ENCODE results near the gene CLHC1.

Gene CLHC1

DNA sequence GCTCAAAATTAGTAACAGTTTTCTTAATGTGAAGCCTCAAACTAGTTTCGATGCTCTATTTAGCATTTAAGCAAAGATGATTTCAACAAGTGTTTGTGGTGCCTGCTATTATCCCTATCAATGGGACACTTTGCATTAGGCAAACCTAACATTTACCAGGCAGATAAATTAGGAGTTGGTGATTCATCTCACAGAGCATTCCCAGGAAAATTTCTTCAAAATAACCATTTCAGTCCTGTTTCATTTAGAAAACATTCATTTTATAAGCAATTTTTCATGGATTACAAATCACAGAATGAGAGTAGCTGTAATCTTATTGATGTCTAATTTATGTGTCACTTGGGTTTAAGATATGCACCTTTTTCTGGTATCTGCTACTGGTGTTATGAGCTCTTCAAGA, 62.7 kb downstream of the CLHC1 start:
- Histone ChIP-seq H3K36me3 (ENCODE audit: insufficient read depth, low read length) (no peaks in the 10 kb centered on the region), H3K4me1 (ENCODE audit: control insufficient read depth, insufficient read depth, low read length, unreplicated experiment) (peaks cover 25% of the 10 kb centered on the region), H3K27ac (ENCODE audit: low read depth, low read length) (no peak overlapping the region), H3K4me3 (ENCODE audit: low read depth, low read length) (no peak overlapping the region), H3K79me2 (ENCODE audit: control insufficient read depth, insufficient read depth, low read length, unreplicated experiment) (no peaks in the 10 kb centered on the region), H3K27me3 (ENCODE audit: insufficient read depth, low read length) (no peaks in the 10 kb centered on the region), H2AFZ (ENCODE audit: low read length, unreplicated experiment) (no peak overlapping the region)

DNA sequence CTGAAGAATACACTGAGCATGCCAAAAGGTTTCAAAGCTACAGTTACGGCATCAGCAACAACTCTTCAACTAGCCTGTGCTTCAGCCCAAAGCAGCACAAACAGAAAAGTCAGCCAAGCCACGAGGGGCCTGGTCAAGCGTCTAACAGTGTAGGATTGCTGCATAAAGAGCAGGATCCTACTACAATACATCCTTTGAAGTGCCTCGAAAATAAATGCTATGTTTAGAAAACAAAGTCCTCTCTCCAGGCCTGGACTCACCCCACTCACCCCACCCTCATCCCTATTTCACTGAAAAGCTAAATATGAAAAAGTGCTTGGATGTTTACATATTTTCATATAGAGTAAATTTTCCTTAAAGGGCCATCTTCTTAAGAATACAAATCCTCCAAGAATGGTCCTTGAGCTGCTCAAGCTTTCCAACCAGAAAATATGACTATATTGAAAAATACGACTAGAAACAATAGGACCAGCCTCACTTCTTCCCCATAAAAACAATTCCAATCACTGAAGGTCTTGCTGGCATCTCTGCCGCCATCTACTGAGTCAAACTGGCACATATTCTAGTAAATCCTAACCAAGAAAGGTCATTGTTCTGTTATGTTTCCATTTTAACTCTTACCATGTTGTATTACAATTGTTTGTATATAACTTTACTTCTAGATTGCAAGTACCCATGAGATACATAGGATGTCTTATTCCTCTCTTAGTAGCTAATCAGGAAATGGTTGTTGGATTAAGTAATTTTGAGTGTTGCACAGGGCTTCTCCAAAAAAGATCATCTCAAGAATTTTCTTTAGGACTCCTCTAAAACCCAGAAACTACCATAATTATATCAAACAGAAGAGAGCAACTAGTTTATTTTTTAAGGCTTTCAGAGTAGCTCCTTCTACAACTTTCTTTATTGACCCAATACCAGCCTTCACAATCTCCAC, 63.6 kb downstream of the CLHC1 start:
- Histone ChIP-seq H3K79me2 (ENCODE audit: control insufficient read depth, insufficient read depth, low read length, unreplicated experiment) (no peaks in the 10 kb centered on the region), H3K4me1 (ENCODE audit: control insufficient read depth, insufficient read depth, low read length, unreplicated experiment) (peaks cover 31% of the 10 kb centered on the region), H2AFZ (ENCODE audit: low read length, unreplicated experiment) (peak overlapping the region; percentile 46), H3K27me3 (ENCODE audit: insufficient read depth, low read length) (no peaks in the 10 kb centered on the region), H3K36me3 (ENCODE audit: insufficient read depth, low read length) (no peaks in the 10 kb centered on the region), H3K27ac (ENCODE audit: low read depth, low read length) (no peak overlapping the region; the same call in 1 of the 2 replicates), H3K4me3 (ENCODE audit: low read depth, low read length) (no peak overlapping the region)

DNA sequence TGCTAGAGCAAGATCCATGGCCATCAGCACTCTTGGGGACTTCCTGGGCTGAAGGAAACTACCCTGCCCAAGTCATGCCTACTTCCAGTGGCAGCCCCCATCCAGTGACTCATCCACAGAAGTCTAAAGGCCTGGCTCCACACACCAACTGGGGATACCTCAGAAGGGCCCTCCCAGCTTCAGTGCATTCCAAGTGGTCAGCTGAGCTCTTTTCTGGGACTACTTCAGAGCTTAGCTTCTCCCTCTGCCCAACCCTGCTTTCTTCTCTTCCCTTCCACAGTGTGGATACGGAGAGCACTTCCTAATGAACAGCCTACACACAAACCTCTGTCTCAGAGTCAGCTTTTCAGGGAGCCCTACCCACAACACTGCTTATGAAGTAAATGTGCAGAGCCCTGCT, 66.5 kb downstream of the CLHC1 start:
- H3K4me3 ChIP-seq (ENCODE audit: low read depth, low read length) = no peak overlapping the region
- H3K27ac ChIP-seq (ENCODE audit: low read depth, low read length) = no peak overlapping the region
- H3K79me2 ChIP-seq (ENCODE audit: control insufficient read depth, insufficient read depth, low read length, unreplicated experiment) = no peaks in the 10 kb centered on the region
- no peaks in the 10 kb centered on the region for H3K27me3 ChIP-seq (ENCODE audit: insufficient read depth, low read length)
- H3K4me1 ChIP-seq (ENCODE audit: control insufficient read depth, insufficient read depth, low read length, unreplicated experiment) = peaks cover 45% of the 10 kb centered on the region
- no peak overlapping the region for H2AFZ ChIP-seq (ENCODE audit: low read length, unreplicated experiment)
- no peaks in the 10 kb centered on the region for H3K36me3 ChIP-seq (ENCODE audit: insufficient read depth, low read length)

DNA sequence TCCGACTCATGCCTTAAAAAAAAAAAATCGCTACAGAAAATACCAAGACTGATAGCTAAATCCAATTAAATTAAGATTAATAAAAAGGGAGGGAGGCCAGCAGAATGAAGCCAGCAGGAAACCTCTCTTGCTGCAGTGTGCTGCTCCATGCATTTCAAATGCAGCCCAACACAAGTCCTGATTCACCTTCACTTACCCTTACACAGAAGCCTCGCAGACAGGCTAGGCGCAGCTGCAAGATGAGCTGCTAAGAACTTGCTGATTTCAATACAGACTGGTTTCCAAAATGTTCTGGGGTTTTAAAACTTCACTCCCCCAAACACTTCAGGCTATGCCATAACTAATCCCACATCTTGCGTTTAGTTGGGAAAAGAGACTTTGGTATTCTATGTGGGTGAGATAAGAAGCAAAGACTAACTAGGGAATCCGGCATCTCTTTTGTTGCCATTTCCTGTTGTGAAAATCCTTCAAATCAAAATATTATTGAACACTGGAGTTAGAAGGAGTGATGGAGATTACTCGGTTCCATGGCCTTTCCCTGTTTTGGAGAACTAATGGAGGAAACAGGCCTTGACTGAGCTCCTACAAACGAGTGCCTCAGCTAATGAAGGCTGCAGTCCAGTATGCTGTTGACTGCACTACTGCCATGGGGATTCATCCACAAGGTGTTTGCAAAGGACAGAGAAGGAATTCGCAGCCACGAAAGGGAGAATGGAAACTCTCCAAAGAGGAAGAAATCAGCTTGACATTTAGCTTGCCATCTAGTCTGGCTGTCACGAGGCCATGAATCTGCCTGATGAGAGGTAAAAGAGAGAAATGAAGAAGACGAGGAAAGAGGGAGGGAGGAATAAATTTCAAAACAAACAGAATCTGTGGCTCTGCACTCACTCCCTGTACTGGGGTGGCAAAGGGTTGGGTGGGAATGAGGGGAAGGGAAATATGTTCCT, 67.3 kb downstream of the CLHC1 start:
- Histone ChIP-seq H2AFZ (ENCODE audit: low read length, unreplicated experiment) (no peak overlapping the region), H3K79me2 (ENCODE audit: control insufficient read depth, insufficient read depth, low read length, unreplicated experiment) (no peaks in the 10 kb centered on the region), H3K4me1 (ENCODE audit: control insufficient read depth, insufficient read depth, low read length, unreplicated experiment) (peaks cover 45% of the 10 kb centered on the region), H3K4me3 (ENCODE audit: low read depth, low read length) (no peak overlapping the region), H3K27ac (ENCODE audit: low read depth, low read length) (no peak overlapping the region), H3K27me3 (ENCODE audit: insufficient read depth, low read length) (no peaks in the 10 kb centered on the region), H3K36me3 (ENCODE audit: insufficient read depth, low read length) (no peaks in the 10 kb centered on the region)

DNA sequence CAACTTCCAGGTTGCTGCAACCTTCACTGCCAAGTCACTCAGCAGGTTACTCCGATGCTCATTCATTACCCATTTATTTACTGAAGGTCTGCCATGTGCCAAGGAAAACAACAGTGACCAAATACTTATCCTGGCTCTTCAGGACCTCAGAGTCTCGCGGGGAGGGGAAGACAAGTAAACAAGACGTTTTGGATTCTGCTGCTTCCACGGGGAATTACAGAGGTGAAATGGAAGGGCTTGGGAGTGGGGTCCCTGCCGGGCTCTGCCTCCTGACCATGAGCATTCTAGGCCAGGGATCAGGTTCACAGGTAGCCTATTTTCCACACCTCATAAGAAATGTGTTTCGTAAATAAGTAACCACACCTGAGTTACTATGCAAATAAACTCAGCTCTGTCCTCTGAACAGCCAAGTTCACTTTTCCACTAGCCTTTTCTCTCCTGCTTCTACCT, 68.1 kb downstream of the CLHC1 start:
- Histone ChIP-seq H3K27ac (ENCODE audit: low read depth, low read length) (no peak overlapping the region), H3K27me3 (ENCODE audit: insufficient read depth, low read length) (no peaks in the 10 kb centered on the region), H2AFZ (ENCODE audit: low read length, unreplicated experiment) (peak overlapping the region; percentile 82)

DNA sequence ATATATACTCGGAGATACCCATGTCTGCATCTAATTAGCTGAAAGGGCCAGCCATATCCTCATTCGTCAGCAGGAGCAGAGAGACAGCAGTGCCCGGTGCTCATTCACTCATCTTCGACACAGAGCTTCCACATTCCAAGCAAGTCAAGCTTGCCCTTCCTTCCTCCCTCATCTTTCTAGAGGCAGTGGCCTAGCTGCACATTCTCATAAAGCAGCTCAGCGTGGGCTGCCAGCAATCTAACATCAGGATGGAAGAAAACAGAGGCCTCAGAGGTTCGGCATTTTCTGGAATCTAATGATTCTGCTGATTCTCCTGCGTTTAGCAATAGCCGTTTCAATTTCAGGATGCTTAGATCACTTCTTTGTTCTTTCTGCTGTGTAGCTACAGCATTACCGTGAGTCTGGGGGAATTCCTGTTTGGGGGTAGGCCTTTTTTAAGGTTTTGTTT, 68.8 kb downstream of the CLHC1 start:
- Histone ChIP-seq H2AFZ (ENCODE audit: low read length, unreplicated experiment) (peak overlapping the region; percentile 82), H3K27ac (ENCODE audit: low read depth, low read length) (peak overlapping the region; percentile 29)

More for the DNA sequence above, 68.1 kb downstream of the CLHC1 start:
- H3K4me3 ChIP-seq (ENCODE audit: low read depth, low read length) = no peak overlapping the region
- H3K36me3 ChIP-seq (ENCODE audit: insufficient read depth, low read length) = no peaks in the 10 kb centered on the region
- H3K79me2 ChIP-seq (ENCODE audit: control insufficient read depth, insufficient read depth, low read length, unreplicated experiment) = no peaks in the 10 kb centered on the region
- H3K4me1 ChIP-seq (ENCODE audit: control insufficient read depth, insufficient read depth, low read length, unreplicated experiment) = peaks cover 48% of the 10 kb centered on the region

DNA sequence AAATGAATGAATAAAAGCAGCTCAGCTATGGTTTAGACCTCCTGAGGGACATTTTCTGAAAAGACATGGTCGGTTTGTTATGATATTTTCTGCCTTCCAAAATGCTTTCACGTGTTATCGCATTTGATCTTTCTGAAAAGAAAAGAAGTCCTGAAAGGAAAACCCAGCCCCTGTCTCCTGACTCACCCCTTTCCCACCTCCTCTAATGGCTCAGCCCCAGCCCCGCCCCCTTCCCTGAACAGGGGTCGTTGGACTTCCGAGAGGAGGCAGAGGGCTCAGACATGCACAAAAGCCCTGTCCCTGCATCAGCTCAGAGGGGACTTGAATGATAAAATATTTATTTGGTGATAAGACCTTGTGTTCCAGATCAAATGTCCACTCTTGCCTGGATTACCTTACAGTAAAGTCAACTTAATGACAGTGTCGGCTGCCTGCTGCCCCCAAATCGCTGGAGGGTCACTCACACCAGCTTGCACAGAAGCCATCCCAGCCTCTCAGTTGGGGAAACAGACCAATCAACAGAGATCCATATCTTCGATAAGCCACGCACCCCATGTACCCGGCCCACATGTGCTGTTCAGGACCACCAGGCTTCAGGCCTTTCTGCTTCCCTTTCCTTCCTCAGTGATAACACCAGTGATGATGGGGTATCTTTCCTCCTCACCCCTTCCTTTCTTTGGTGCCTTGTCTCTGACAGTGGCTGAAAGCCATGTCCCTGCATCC, 69.6 kb downstream of the CLHC1 start:
- H3K36me3 ChIP-seq (ENCODE audit: insufficient read depth, low read length) = no peaks in the 10 kb centered on the region
- H3K27me3 ChIP-seq (ENCODE audit: insufficient read depth, low read length) = no peaks in the 10 kb centered on the region
- H3K4me3 ChIP-seq (ENCODE audit: low read depth, low read length) = no peak overlapping the region
- H3K4me1 ChIP-seq (ENCODE audit: control insufficient read depth, insufficient read depth, low read length, unreplicated experiment) = peaks cover 47% of the 10 kb centered on the region
- H3K27ac ChIP-seq (ENCODE audit: low read depth, low read length) = no peak overlapping the region
- no peaks in the 10 kb centered on the region for H3K79me2 ChIP-seq (ENCODE audit: control insufficient read depth, insufficient read depth, low read length, unreplicated experiment)
- peak overlapping the region; percentile 82 for H2AFZ ChIP-seq (ENCODE audit: low read length, unreplicated experiment)

More for the DNA sequence above, 68.8 kb downstream of the CLHC1 start:
- Histone ChIP-seq H3K4me3 (ENCODE audit: low read depth, low read length) (no peak overlapping the region), H3K27me3 (ENCODE audit: insufficient read depth, low read length) (no peaks in the 10 kb centered on the region), H3K36me3 (ENCODE audit: insufficient read depth, low read length) (no peaks in the 10 kb centered on the region), H3K4me1 (ENCODE audit: control insufficient read depth, insufficient read depth, low read length, unreplicated experiment) (peaks cover 48% of the 10 kb centered on the region), H3K79me2 (ENCODE audit: control insufficient read depth, insufficient read depth, low read length, unreplicated experiment) (no peaks in the 10 kb centered on the region)

DNA sequence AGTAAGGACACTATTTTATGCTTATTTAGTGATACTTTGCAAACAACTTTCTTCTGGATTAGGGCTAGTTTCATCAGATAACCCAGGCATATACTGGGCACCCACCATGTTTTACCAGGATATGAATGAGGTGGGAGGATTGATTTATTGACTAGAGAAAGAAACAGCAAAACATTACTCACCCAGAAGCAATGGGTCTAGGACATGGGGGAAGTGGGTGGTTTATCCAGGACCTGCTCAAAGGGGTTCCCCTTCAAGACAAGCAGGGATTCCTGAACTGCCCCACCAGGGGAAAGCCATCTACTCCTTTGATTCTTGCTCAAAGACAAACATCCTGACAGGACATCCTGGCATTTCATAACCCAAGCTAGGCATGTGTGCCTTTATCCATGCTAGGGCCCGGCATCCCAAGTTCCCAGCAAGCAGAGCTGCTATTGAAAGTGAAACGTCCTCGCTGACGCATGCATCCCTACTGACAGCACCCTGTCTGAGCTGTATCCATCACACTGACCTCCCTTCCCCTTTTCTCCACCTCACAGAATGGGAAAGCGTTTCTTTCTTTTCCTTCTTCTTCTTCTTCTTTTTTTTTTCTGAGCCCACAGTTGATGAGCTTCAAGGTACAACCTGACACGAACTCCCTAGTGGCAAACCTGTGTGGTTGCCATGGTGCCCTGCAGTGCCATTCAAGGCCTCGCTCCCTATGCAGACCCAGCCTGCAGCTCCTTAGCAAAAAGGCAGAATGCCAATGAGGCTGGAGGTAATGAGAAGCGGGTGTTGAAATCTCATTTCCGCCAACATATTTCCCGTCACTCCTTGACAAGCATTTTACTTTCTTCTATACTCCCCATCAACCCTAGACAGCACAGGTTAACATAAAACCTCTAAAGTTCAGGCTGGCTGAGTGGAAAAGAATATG, 70.5 kb downstream of the CLHC1 start:
- H3K4me3 ChIP-seq (ENCODE audit: low read depth, low read length) = no peak overlapping the region
- H3K36me3 ChIP-seq (ENCODE audit: insufficient read depth, low read length) = no peaks in the 10 kb centered on the region
- H3K4me1 ChIP-seq (ENCODE audit: control insufficient read depth, insufficient read depth, low read length, unreplicated experiment) = peaks cover 54% of the 10 kb centered on the region
- no peaks in the 10 kb centered on the region for H3K27me3 ChIP-seq (ENCODE audit: insufficient read depth, low read length)
- no peaks in the 10 kb centered on the region for H3K79me2 ChIP-seq (ENCODE audit: control insufficient read depth, insufficient read depth, low read length, unreplicated experiment)
- no peak overlapping the region for H3K27ac ChIP-seq (ENCODE audit: low read depth, low read length)
- H2AFZ ChIP-seq (ENCODE audit: low read length, unreplicated experiment) = no peak overlapping the region

DNA sequence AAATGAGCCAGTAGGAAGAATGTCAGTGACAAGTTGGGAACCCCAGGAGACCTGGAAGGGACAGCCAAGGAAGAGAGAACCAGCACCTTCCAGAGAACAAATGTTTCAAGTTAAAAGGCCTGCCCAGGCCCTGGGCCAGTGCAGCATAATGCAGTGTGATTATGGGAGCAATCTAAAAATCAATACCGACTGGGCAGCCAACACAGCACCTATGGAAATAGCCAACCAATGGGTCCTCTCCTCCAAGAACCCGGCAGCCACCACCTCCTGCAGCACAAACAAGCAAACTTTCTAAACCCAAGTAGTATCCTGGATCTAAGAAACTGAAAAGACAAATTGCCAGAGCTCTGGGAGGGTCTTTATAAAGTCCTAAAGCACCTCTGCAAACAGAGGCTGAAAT, 71.7 kb downstream of the CLHC1 start:
- Histone ChIP-seq H3K4me3 (ENCODE audit: low read depth, low read length) (no peak overlapping the region), H3K27ac (ENCODE audit: low read depth, low read length) (no peak overlapping the region), H3K79me2 (ENCODE audit: control insufficient read depth, insufficient read depth, low read length, unreplicated experiment) (no peaks in the 10 kb centered on the region), H3K27me3 (ENCODE audit: insufficient read depth, low read length) (no peaks in the 10 kb centered on the region), H3K36me3 (ENCODE audit: insufficient read depth, low read length) (no peaks in the 10 kb centered on the region), H3K4me1 (ENCODE audit: control insufficient read depth, insufficient read depth, low read length, unreplicated experiment) (peaks cover 58% of the 10 kb centered on the region), H2AFZ (ENCODE audit: low read length, unreplicated experiment) (no peak overlapping the region)
